Measurements from ENCODE around the gene SDF2. TPM values are rescaled to one million over a fixed set of nuclear protein-coding genes. Genes with fewer than 3 reads are reported as not detected.

The SDF2 gene, protein sequence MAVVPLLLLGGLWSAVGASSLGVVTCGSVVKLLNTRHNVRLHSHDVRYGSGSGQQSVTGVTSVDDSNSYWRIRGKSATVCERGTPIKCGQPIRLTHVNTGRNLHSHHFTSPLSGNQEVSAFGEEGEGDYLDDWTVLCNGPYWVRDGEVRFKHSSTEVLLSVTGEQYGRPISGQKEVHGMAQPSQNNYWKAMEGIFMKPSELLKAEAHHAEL
- 61.3 and 66.1 TPM in 2 replicates for total RNA-seq (2014; rRNA removed; shearing (Covaris generic))
- 48.6 and 63.1 TPM in 2 replicates for polyA plus RNA-seq (2015; cell fraction: cytosol; rRNA removed)
- polyA plus RNA-seq (2015; cell fraction: nucleus; rRNA removed) = 21.7 and 33.5 TPM in 2 replicates

DNA sequence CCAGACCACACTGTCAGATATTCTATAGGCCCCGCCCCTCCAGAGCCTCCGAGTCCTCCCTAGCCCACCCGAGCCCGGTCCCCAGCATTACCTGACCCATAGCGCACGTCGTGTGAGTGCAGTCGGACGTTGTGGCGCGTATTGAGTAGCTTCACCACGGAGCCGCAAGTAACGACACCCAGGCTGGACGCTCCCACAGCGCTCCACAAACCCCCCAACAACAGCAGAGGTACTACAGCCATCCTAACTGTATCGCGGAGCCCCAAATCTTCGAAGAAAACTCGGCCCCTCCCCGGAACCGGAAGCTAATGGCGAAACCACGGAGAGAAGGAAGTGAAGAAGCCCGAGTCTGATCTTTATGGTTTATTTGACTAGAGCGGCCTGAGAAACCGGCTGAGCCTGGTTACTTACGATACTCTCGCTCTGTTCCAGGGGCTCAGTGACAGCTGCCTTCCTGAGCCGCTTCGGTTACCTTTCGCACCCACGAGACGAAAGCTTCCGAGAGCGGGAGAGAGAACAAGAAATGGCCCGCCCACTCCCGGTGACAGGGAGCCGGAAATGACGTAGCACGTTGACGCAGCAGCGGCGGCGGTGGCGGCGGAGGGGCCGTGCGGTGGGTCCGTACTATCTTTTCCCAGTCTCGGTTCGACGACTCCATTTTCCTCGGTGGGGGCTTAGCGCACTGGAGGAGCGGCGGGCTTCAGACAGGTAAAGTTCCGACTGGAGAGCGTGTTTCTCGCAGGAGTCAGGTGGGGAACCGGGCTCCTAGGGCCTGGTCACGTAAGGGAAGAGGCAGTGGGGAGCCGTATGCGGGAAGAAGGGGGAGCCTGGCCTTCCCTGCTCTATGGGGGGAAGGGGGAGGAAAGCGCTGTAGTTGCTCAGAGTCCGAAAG lies at the start of gene SDF2, which contains the start of gene SUPT6H:
Gene SDF2, minus strand, starts transcription at position 272 of the 892 bp plus-strand sequence. Its CDS starts 30 bp downstream, at position 242.
Gene SUPT6H, plus strand, starts transcription at position 571 of the 892 bp plus-strand sequence. CDS start 11,197 bp downstream, outside the sequence.
- in situ Hi-C loops (cut with HindIII; ENCODE audit: low pct_unique_long_range_greater_than_20kb, low sequenced_read_pairs) = no loop called here

DNA sequence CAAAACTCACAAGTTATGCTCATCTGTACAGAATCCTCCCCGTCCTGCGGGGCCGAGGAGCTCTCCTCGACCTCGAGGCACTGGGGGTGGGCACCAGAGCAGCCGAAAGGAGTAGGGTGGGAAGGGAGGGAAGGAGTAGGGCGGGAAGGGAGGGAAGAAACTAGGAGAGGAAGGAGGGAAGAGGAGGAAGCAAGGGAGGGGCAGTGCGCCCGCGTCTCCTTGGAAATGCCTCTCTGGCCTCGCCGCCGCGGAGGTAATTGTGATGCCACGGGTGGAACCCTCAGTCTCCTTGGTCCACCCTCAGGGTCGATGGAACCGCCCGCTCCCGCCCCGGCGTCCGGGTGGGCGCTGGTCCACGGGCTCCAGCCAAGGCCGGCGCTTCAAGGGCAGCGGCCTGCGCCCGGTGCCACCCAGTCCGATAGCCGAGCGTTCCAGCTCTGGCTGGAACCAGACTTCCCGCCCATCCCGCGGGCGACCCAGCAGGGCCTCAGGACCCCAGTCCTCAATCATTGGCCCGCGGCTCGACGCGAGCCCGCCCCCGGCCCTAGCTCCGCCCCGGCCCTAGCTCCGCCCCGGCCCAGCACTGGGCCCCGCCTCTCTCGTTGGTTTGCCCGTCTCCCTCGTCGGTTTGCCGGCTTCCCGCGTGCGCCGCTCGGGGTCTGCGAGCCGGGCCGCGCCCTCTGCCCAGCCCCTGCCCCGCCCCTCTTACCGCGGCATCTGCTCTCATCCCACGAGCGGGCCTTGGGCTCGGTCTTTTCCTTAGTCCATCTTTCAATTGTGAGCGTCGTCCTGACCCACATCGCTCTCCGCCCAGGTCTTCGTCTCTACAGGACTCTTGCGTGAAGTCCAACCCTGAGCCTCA lies 49.4 kb upstream of the SDF2 start:
- DNase-seq (ENCODE audit: low read depth, low spot score) = peak; percentile 75
- in situ Hi-C loops (cut with HindIII; ENCODE audit: low pct_unique_long_range_greater_than_20kb, low sequenced_read_pairs) = no loop called here

More for the DNA sequence above, at the start of gene SDF2, which contains the start of gene SUPT6H:
- DNase-seq (ENCODE audit: low read depth, low spot score) = peak; percentile 89

DNA sequence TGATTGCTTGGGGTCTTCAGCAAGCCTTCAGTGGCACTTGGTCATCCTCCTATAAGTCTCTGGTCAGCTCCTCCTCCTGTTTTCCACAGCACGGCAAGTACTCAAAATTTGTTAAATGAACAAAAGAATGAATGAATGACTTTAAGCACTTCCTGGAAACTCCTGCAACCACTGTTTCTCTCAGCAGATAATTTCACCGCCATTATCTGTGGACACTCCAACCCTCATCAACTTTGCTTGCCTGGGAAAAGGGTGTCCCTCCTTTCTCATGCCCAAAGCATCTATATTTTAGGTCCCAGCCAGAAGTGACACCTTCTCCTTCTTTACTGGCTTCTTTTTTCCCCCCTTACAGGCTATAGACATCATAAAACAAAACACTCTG lies 45.6 kb upstream of the SDF2 start:
- no peak for DNase-seq (ENCODE audit: low read depth, low spot score)
- in situ Hi-C loops (cut with HindIII; ENCODE audit: low pct_unique_long_range_greater_than_20kb, low sequenced_read_pairs) = no loop called here

DNA sequence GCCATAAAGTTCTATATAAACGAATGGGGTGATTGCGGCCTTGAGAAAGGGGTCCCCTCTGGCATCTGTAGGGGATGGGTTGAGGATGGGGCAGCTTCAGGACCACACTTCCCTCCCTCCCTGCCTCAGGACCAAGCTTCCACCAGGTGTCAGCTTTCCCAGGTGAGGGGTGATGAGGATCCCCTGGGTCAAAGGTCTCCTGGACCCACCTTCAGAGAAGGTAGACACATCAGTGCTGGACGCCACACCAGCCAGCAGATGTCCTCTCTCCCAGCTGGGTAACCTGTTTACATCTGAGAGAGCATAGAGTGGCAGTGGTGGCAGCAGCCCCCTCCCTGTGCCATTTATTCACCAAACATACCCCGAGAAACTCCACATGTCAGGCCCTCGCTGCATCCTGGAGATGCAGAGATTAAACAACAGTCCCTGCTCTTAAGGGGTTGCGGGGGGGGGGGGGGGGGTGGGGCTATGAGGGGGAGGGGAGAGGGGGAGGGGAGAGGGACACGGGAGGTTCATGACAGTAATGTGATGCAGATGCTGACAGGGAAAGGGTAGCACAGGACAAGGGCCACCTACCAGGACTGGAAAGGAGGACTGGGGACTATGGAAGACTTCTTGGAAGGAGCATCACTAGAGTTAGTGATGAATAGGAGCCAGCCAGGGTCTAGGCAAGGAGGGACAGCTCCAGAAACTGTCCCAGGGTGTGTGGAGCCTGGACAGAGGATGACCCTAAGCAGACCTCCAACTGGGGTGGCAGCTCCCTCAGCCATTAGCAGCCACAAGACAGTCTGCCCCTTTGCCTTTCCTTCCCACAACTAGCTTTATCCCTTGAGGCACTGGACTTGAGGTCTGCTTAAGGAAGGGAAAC lies 45.0 kb upstream of the SDF2 start:
- no peak for DNase-seq (ENCODE audit: low read depth, low spot score)
- in situ Hi-C loops (cut with HindIII; ENCODE audit: low pct_unique_long_range_greater_than_20kb, low sequenced_read_pairs) = no loop called here

DNA sequence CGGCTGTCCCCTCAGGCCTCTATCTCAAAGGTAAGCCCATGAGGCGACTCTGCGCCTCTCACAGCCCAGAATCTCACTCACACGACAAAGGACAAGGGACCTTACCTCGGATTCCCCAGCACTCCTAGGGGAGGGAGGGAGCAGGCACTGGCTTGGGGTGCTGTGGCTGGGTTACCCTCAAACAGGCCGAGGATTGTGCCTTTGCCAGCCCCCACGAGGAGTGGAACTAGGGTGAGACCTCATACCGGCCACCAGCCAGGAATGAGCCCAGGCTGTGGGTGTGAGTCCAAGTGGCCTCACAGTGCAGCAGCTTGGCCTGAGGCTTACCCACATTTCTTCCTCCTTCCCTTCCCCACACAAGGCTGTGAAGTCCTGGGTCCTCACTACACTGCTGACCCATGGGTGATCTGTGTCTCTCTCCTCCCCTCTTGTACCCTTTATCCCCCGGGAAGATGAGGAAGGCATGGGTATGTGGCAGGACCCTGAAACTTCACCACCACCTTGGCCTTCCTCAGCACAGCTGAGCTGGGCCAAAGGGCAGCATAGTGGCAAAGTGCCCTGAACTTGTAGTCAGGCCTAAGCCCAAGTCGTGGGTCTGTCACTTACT lies 44.1 kb upstream of the SDF2 start:
- in situ Hi-C loops (cut with HindIII; ENCODE audit: low pct_unique_long_range_greater_than_20kb, low sequenced_read_pairs) = no loop called here
- no peak for DNase-seq (ENCODE audit: low read depth, low spot score)

DNA sequence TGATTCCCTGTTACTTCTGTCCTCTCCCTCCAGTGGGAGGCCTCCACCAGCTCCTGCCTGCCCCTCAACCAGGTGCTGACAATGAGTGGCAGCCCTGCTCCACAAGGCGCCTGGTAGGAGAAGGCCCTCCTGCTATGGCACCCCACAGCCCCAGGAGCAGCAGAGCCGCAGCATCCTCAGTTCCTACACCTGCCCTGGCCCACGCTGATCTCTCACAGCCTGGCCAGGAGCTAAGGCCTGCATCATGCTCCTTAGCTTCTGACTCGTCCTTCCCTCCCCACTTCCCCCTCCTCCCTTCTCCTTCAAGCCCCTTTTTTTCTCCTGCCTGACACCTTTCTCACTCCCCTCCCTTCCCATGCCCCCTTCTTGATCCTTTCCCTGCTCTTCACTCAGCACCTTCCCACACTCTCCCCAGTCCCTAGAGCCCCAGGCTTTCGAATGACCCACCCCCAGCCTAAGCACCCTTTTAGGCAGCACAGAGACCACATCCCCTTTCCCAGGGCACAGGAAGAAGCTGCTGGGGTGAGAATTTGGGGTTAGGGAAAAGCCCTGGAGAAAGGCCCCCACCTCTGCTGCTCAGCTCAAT lies 43.5 kb upstream of the SDF2 start:
- in situ Hi-C loops (cut with HindIII; ENCODE audit: low pct_unique_long_range_greater_than_20kb, low sequenced_read_pairs) = no loop called here
- DNase-seq (ENCODE audit: low read depth, low spot score) = no peak

DNA sequence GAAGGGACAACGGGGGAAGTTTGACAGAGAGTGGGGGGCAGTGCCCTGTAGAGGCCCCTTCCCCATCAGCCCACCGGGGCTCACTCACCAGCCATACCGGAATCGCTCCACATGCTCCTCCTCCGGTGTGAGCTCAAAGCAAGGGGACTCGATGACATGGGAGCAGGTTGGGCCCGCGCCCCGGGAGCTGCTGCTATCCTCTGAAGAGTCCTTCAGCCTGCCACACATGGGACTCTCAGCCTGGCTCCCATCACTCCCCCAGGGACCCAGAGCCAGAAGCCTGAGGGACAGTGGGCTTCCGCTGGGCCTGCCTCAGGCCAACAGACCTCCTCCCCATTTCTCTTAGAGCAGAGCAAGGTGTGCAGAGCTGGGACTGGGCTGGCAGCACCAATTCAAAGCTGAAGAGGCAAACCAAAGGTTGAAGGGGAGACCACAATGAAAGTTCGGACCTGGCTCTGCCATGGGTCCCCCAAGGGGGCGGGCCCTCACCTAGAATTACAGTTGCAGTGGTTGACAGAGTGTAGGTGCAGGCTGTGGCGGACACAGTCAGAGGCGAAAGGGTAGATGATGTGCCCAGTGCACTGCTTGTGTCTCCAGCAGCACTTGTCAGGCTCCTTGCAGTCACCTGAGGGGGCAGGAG lies 42.6 kb upstream of the SDF2 start:
- in situ Hi-C loops (cut with HindIII; ENCODE audit: low pct_unique_long_range_greater_than_20kb, low sequenced_read_pairs) = no loop called here
- DNase-seq (ENCODE audit: low read depth, low spot score) = no peak

DNA sequence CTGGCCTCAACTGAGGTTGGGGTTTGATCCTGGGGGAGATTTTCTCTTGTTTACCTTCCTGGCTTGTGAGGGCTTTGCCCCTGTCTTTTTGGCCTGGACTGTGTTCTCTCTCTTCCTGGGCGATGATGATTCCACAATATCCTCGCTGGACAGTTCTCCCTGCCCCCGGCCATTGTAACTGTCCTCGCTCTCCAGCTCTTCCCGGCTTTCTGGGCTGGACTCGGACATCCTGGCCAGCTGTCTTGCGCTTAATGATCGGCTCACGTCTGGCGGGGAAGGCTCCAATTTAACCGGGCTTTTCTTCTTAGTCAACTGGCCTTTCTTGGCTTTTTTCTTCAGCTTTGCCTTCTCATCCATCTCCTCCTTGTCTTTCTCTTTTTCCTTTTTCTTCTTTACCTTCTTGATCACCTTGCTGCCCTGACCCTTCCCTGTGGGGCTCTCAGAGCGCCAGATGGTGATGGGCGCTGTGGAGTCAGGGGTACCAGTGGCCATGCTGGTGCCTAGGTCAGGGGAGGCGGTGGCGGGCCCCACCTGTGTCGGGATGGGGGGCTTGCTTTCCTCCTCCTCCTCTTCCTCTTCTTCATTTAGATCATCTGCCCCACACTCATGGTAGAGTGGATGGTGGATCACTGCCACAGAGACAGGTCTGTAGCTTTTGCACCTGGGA lies 42.0 kb upstream of the SDF2 start:
- DNase-seq (ENCODE audit: low read depth, low spot score) = no peak
- in situ Hi-C loops (cut with HindIII; ENCODE audit: low pct_unique_long_range_greater_than_20kb, low sequenced_read_pairs) = no loop called here

DNA sequence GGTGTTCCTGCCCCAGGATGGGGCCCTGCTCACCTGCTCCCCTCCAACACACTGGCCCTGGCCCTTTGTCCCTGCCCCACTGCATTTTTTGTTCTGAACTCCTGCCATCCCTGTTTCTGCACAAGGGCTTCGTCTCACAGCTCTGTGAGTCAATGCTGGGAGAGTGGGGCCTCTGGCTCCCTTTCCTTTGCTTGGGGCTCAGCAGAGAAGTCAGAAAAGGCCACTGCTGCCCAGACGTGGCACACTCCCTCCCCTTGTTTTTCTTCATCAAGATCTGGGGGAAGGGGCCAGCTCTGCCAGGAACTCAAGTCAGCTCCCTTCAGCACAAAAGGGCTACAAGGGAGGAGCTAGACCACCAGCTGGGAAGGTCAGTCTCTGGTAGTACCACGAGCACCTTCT lies 41.0 kb upstream of the SDF2 start:
- DNase-seq (ENCODE audit: low read depth, low spot score) = no peak
- in situ Hi-C loops (cut with HindIII; ENCODE audit: low pct_unique_long_range_greater_than_20kb, low sequenced_read_pairs) = no loop called here

DNA sequence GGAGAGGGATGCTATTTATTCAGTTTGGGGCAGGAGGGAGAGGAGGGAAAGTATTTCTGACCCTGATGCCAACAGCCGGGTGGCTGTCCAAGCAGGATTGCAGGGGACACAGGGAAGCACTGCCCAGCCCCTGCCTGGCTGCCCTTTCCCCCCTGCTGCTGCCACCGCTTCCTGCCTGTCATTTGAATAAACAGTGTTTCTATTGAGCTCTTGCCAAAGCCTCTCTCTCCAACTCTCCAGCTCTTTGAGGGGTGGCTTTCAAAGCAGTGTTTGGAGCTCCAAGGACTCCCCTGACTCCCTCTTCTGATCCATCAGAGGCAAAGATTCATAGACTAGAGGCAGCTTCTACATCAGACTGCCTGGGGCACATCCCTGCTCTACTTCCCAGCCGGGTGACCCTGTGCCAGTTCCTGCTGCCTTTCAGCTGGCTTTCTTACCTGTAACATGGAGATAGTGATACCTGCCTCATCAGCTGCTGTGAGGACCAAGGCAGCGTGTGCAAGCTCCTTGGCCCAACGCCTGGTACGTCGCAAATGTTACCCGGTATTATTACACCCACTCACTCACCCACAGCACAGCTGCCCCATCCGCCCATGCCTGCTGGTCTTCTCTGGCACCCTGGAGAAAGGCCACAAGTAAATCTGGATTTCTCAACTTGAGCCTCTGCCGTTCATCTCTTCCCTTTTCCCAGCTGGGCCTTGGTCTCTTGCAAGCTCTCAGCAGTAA lies 40.5 kb upstream of the SDF2 start:
- DNase-seq (ENCODE audit: low read depth, low spot score) = no peak
- in situ Hi-C loops (cut with HindIII; ENCODE audit: low pct_unique_long_range_greater_than_20kb, low sequenced_read_pairs) = no loop called here

DNA sequence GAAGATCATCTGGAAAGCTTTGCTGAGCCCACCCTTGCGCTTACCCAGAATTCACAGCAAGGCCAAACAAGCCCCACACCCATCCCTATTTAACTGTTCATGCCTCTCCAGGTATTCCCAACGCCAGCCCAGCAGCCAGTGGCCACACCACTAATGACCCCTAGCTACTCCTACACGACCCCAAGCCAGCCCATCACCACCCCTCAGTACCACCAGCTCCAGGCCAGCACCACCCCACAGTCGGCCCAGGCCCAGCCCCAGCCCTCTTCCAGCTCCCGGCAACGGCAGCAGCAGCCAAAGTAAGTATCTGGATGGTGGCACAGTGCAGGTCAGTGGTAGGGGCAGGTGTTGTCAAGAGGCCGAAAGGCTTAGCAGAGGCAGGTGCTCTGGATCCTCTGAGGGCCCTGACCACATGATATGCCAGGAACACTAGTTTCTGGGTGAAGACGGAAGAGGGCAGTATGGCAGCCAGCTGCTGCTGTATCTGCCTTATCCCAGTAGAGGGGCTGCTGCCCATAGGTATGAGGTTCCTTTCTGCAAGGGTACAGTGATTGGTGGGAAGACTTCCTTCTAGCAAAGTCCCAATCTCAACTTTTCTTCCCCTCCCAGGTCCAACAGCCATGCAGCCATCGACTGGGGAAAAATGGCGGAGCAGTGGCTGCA lies 39.3 kb upstream of the SDF2 start:
- DNase-seq (ENCODE audit: low read depth, low spot score) = no peak

DNA sequence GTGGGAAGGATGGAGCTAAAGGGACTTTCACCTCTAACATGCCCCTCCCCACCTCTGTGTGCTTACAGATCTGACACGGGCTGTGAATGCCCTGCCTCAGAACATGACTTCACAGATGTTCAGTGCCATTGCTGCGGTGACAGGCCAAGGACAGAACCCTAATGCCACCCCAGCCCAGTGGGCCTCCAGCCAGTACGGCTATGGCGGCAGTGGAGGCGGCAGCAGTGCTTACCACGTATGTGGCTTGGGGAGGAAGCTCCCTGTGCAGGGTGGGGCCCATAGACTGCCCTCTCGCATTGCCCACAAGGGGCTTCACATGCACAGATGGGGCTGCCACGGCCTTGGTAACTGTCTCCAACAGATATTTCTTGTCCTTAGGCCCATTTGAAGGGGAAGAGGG lies 38.6 kb upstream of the SDF2 start:
- in situ Hi-C loops (cut with HindIII; ENCODE audit: low pct_unique_long_range_greater_than_20kb, low sequenced_read_pairs) = no loop called here
- DNase-seq (ENCODE audit: low read depth, low spot score) = no peak

More for the DNA sequence above, 39.3 kb upstream of the SDF2 start:
- in situ Hi-C loops (cut with HindIII; ENCODE audit: low pct_unique_long_range_greater_than_20kb, low sequenced_read_pairs) = no loop called here

DNA sequence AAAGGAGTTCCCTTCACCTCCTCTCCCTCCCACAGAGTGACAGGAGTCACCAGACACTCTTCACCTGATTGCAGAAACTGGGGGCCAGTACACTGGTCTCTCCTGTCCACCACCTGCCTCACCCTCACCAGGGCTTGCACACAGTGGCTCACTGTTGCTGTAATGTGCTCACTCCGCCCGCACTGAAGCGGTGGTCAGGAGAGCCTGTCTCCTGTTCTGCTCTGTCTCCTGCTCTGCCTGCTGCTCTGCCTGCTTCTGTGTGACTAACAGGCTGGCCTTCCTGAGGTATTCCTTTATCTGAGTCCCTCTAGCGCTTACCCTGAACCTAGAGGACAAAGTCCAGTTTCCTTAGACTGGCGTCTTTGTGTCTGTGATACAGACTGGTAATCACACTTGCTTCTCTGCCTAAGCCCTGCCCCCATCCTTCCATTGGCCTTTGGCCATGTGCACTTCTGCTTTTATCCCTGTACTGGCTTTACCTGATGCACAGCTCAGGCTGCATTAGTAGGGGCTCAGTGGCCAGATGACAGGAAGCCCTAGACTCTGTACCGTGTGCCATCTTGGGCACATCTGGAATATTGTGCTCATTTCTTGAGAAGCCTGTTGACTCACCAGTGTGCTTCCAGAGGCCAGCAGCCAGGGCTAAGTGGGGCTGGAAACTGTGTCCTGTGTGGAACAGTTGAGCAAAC lies 36.7 kb upstream of the SDF2 start:
- in situ Hi-C loops (cut with HindIII; ENCODE audit: low pct_unique_long_range_greater_than_20kb, low sequenced_read_pairs) = no loop called here
- no peak for DNase-seq (ENCODE audit: low read depth, low spot score)

DNA sequence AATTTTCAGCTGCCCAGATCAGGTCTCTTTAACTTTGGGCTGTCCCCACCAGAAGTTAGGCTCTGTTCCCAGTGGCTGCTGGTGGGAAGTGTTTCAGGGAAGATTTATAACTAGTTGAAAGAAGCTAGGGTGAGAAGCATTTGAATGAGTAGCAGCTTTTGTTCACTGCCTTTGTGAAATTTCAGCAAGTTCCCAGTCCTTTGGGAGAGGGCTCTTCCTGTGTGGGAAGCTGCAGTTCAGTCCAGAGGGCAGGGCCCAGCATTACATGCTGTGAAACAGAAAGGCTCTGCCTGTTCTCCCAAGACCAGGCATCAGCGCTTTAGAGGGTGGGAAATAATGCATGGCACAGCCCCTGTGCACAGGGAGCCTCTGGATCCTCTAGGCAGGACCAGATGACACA lies 32.2 kb upstream of the SDF2 start:
- in situ Hi-C loops (cut with HindIII; ENCODE audit: low pct_unique_long_range_greater_than_20kb, low sequenced_read_pairs) = no loop called here
- peak; percentile 70 for DNase-seq (ENCODE audit: low read depth, low spot score)
